ENCODE results near the gene SLPI. TPM values are rescaled to one million over a fixed set of nuclear protein-coding genes. Genes with fewer than 3 reads are reported as not detected.
A peak's percentile ranks its signal among the peaks of the same experiment; 100 is the strongest.

The SLPI gene
- total RNA-seq, 4 donors from 2014 or later = 194 to 1,792 (median 504) TPM

DNA sequence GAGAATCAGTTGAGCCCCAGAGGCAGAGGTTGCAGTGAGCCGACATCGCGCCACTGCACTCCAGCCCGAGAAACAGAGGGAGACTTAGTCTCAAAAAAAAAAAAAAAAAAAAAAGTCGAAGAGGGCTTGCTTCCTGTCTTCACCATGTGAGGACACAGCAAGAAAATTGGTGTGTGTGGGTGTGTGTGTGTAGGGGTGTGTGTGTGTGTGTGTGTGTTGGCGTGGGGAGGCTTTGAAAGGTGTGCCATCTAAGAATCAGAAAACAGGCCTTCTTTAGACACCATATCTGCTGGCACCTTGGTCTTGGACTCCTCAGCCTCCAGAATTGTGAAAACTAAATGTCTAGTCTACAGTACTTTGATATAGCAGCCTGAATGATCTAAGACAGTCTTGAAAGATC is 45.4 kb upstream of the SLPI start:
- Histone ChIP-seq H3K4me3 (no peak overlapping the region), H3K9me3 (no peaks in the 10 kb centered on the region), H3K27ac (no peak overlapping the region), H3K27me3 (peaks cover 0 to 18% (median 14%) of the 10 kb centered on the region in 3 donors), H3K4me1 (no peaks in the 10 kb centered on the region), H3K36me3 (no peaks in the 10 kb centered on the region)
- TF ChIP-seq POLR2A (IDR thresholded peaks at IDR 0.05) = no peak
- TF ChIP-seq, protein P1, sequence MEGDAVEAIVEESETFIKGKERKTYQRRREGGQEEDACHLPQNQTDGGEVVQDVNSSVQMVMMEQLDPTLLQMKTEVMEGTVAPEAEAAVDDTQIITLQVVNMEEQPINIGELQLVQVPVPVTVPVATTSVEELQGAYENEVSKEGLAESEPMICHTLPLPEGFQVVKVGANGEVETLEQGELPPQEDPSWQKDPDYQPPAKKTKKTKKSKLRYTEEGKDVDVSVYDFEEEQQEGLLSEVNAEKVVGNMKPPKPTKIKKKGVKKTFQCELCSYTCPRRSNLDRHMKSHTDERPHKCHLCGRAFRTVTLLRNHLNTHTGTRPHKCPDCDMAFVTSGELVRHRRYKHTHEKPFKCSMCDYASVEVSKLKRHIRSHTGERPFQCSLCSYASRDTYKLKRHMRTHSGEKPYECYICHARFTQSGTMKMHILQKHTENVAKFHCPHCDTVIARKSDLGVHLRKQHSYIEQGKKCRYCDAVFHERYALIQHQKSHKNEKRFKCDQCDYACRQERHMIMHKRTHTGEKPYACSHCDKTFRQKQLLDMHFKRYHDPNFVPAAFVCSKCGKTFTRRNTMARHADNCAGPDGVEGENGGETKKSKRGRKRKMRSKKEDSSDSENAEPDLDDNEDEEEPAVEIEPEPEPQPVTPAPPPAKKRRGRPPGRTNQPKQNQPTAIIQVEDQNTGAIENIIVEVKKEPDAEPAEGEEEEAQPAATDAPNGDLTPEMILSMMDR (IDR thresholded peaks at IDR 0.05 in 4 of 5, conservative IDR thresholded peaks at IDR 0.05 in 1 of 5) = no peak
- no peak for DNase-seq
- intact Hi-C loops (cut with DNase I; ENCODE audit: low total_unique reads) (no loop called here), in situ Hi-C loops (cut with MboI; ENCODE audit: low sequenced_read_pairs in 4 of 4) (loop anchor here (10.0 to 25.0 kb wide), 3 partner anchors 162 to 262 kb away; no protein-coding TSS in a partner anchor)
- no peak for ATAC-seq

DNA sequence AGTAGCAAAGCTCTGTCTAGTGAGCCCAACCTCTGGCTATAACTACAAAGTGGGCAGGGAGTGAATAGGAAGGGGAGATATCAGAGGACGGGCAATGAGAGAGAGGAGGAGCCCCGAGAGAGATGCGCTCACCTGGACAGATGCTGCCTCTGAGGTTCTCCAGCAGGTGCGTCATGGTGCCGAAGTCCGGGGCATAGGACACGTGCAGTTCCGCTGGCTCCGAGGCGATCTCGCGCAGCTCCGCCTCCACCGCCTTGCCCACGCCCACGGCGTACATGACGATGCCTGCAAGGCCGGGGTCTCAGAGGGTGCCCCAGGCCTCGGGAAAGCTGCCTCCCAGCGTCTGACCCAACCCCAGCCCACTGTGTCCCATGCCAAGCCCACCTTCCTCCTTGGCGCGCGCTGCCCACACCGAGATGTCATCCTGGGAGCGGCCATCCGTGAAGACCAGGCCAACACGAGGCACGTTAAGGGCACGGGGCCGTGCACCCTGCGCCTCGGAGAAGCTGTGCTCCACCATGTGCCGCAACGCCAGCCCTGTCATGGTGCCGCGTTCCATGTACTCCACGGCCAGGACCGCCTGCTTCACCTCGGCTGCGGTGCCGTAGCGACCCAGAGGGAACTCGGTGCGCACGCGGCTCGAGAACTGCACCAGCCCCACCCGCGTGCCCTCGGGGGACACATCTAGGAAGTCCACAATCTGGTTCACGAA is 43.6 kb upstream of the SLPI start:
- H3K27ac ChIP-seq = no peak overlapping the region
- in situ Hi-C loops (cut with MboI; ENCODE audit: low sequenced_read_pairs in 4 of 4) (loop anchor here (25.0 kb wide), 2 partner anchors 161 to 261 kb away; no protein-coding TSS in a partner anchor), intact Hi-C loops (cut with DNase I; ENCODE audit: low total_unique reads) (no loop called here)
- no peaks in the 10 kb centered on the region for H3K9me3 ChIP-seq
- no peak for DNase-seq
- TF ChIP-seq, protein P1 (IDR thresholded peaks at IDR 0.05 in 4 of 5, conservative IDR thresholded peaks at IDR 0.05 in 1 of 5) = no peak
- TF ChIP-seq POLR2A (IDR thresholded peaks at IDR 0.05) = no peak
- no peaks in the 10 kb centered on the region for H3K36me3 ChIP-seq
- no peak for ATAC-seq
- H3K4me3 ChIP-seq = no peak overlapping the region
- peaks cover 0 to 5% of the 10 kb centered on the region in 2 donors for H3K4me1 ChIP-seq
- peaks cover 5 to 22% (median 11%) of the 10 kb centered on the region in 3 donors for H3K27me3 ChIP-seq

DNA sequence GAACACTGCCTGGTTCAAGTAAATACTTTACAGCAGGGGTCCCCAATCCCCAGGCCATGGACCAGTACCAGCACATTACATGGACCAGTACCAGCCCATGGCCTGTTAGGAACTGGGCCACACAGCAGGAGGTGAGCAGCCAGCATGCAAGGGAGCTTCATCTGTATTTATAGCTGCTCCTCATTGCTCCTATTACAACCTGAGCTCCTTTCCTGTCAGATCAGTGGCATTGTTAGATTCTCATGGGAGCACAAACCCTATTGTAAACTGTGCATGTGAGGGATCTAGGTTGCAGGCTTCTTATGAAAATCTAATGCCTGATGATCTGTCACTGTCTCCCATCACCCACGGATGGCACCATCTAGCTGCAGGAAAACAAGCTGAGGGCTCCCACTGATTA is 40.3 kb upstream of the SLPI start:
- Histone ChIP-seq H3K27ac (no peak overlapping the region), H3K36me3 (no peaks in the 10 kb centered on the region), H3K4me1 (peaks cover 0 to 5% of the 10 kb centered on the region in 2 donors), H3K27me3 (peaks cover 11 to 24% (median 14%) of the 10 kb centered on the region in 3 donors), H3K4me3 (no peak overlapping the region), H3K9me3 (no peaks in the 10 kb centered on the region)
- ATAC-seq (no peak), DNase-seq (no peak)
- no peak for TF ChIP-seq POLR2A (IDR thresholded peaks at IDR 0.05)
- TF ChIP-seq, protein P1 (IDR thresholded peaks at IDR 0.05 in 4 of 5, conservative IDR thresholded peaks at IDR 0.05 in 1 of 5) = no peak
- in situ Hi-C loops (cut with MboI; ENCODE audit: low sequenced_read_pairs in 4 of 4) = loop anchor here (25.0 kb wide), 2 partner anchors 157 to 257 kb away; no protein-coding TSS in a partner anchor
- intact Hi-C loops (cut with DNase I; ENCODE audit: low total_unique reads) = loop anchor here (5.0 kb wide), 3 partner anchors 42 to 252 kb away; partner anchors contain the start of gene SLPI

DNA sequence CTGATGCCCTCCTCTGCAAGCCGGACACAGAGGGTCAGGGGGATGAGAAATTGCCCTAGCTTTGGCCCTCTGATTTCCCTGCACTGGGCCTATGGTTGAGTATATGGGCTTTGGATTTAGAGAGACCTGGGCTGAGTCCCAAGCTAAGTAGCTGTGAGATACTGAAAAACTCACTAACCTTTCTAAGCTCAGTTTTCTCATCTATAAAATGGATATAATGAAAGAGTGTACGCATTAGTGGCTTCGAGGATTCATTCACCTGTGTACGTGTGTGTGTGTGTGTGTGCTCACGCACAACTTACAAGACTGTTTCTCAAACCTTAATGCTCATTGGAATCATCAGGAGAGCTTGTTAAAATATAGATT is 39.6 kb upstream of the SLPI start:
- in situ Hi-C loops (cut with MboI; ENCODE audit: low sequenced_read_pairs in 4 of 4) = loop anchor here (25.0 kb wide), 2 partner anchors 157 to 257 kb away; no protein-coding TSS in a partner anchor
- intact Hi-C loops (cut with DNase I; ENCODE audit: low total_unique reads) = loop anchor here (5.0 kb wide), 3 partner anchors 42 to 252 kb away; partner anchors contain the start of gene SLPI
- no peak overlapping the region for H3K27ac ChIP-seq

More for the DNA sequence above, 39.6 kb upstream of the SLPI start:
- TF ChIP-seq, protein P1 (IDR thresholded peaks at IDR 0.05 in 4 of 5, conservative IDR thresholded peaks at IDR 0.05 in 1 of 5) = peak in 1 of 5 experiments; percentile 27
- no peak for TF ChIP-seq POLR2A (IDR thresholded peaks at IDR 0.05)
- no peaks in the 10 kb centered on the region for H3K9me3 ChIP-seq
- peaks cover 11 to 24% (median 14%) of the 10 kb centered on the region in 3 donors for H3K27me3 ChIP-seq
- ATAC-seq (no peak), DNase-seq (no peak)
- peaks cover 0 to 5% of the 10 kb centered on the region in 2 donors for H3K4me1 ChIP-seq
- H3K36me3 ChIP-seq = no peaks in the 10 kb centered on the region
- peak overlapping the region in 3 of 4 donors; percentile 46 to 71 (median 66) for H3K4me3 ChIP-seq
